Parathyroid adenoma (tissue), 2 donors: ENCODE measurements around the gene NKAIN2.
"Not testable (repeated sequence)": the region's sequence is repeated elsewhere in the genome, so short reads cannot be mapped to it uniquely, and the experiment has no call there.

Experiments
- H2AFZ ChIP-seq: fragments of 300-600 bp; sonication (generic); one replicate; pipeline ENCODE4 v1.7.0; 2017; ENCODE audit warnings: antibody characterized with exemption, mild to moderate bottlenecking
- H3K27ac ChIP-seq: fragments of 300-600 bp; sonication (generic); one replicate; pipeline ENCODE4 v1.7.0; 2017
- H3K27me3 ChIP-seq: fragments of 300-600 bp; sonication (generic); one replicate; pipeline ENCODE4 v1.7.0; 2017; ENCODE audit warnings: low read length; ENCODE audit not compliant: control insufficient read depth, insufficient read depth
- H3K36me3 ChIP-seq: fragments of 300-600 bp; sonication (generic); one replicate; pipeline ENCODE4 v1.7.0; 2017; ENCODE audit warnings: low read length; ENCODE audit not compliant: control insufficient read depth, insufficient read depth
- H3K4me1 ChIP-seq: fragments of 300-600 bp; sonication (generic); one replicate; pipeline ENCODE4 v1.7.0; 2017; ENCODE audit warnings: control low read depth
- H3K4me2 ChIP-seq: fragments of 300-600 bp; sonication (generic); one replicate; pipeline ENCODE4 v1.7.0; 2017; ENCODE audit warnings: low read length
- H3K4me3 ChIP-seq: fragments of 300-600 bp; sonication (generic); one replicate; pipeline ENCODE4 v1.7.0; 2017; ENCODE audit warnings: low read depth, low read length
- H3K79me2 ChIP-seq: fragments of 300-600 bp; sonication (generic); one replicate; pipeline ENCODE4 v1.7.0; 2017; ENCODE audit warnings: control low read depth
- H3K9ac ChIP-seq: fragments of 300-600 bp; sonication (generic); one replicate; pipeline ENCODE4 v1.7.0; 2017; ENCODE audit warnings: mild to moderate bottlenecking
- H3K9me3 ChIP-seq: fragments of 300-600 bp; sonication (generic); one replicate; pipeline ENCODE4 v1.7.0; 2017; ENCODE audit warnings: low read length; ENCODE audit not compliant: control insufficient read depth
- TF ChIP-seq, protein P1 (sequence below): fragments of 300-600 bp; sonication (generic); IDR thresholded peaks from one replicate; pipeline ENCODE4 v1.7.0; 2017; ENCODE audit warnings: antibody characterized with exemption, mild to moderate bottlenecking
- donor health status: primary hyperparathyroidism.

The NKAIN2 gene

DNA sequence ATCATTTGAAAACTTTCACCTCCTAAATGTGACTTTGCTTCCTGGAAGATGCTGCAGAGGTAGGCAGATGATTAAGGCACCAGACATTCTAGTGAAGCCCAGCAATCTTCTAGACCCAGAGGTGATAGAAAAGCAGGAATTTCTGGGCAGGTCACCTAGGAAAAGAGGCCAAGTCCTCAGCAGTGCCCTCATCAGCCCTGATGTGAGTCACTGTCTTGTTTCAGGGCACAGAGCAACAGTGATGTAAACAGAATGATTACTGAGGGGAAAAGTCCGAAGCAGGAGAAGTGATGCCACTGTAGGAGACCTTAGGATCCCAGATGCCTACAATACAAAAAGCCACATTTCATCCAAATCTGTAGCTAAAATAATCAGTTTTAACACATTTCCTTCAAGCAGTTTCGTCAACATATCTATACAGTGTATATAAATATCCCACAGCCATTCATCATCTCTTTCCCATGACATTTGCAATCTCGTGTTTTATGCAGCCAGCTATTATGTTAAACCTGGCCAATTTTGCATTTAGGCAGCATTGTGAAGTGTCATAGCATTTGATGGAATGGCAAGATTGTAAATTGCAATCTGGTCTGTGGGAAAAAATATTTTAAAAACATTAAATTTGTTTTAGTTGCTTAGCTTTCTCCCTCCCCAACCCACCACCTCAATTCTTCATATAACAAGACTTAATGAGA, 757.4 kb downstream of the NKAIN2 start:
- Histone ChIP-seq H3K27me3 (no peaks in the 10 kb centered on the region), H3K79me2 (no peaks in the 10 kb centered on the region), H3K4me1 (no peaks in the 10 kb centered on the region), H3K27ac (no peak overlapping the region), H2AFZ (no peak overlapping the region), H3K4me3 (no peak overlapping the region), H3K9ac (no peak overlapping the region), H3K36me3 (no peaks in the 10 kb centered on the region), H3K4me2 (no peak overlapping the region), H3K9me3 (no peaks in the 10 kb centered on the region)
- TF ChIP-seq, protein P1, sequence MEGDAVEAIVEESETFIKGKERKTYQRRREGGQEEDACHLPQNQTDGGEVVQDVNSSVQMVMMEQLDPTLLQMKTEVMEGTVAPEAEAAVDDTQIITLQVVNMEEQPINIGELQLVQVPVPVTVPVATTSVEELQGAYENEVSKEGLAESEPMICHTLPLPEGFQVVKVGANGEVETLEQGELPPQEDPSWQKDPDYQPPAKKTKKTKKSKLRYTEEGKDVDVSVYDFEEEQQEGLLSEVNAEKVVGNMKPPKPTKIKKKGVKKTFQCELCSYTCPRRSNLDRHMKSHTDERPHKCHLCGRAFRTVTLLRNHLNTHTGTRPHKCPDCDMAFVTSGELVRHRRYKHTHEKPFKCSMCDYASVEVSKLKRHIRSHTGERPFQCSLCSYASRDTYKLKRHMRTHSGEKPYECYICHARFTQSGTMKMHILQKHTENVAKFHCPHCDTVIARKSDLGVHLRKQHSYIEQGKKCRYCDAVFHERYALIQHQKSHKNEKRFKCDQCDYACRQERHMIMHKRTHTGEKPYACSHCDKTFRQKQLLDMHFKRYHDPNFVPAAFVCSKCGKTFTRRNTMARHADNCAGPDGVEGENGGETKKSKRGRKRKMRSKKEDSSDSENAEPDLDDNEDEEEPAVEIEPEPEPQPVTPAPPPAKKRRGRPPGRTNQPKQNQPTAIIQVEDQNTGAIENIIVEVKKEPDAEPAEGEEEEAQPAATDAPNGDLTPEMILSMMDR, result no peak

DNA sequence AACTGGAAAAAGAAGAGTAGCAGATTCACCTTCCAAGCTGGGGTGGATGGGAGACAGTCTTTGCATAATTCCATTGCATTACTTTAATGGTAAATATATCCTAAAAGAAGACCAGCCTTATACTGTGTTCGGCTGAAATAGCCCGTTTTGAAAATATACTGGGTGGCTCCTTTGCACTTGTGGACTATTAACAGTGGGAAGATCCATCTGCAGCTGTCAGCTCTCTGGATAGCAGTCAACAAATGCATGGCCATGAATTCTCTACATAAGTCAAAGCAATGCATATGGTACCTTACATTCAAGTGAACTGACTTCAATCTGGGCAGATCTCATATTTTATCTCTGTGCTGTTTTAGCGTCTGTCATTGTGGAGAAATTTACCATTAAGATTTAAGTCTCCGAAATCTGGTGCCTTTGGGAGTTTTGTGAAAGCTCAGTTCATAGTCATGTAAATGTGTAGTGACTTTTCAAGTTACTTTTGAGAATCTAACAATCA, 758.0 kb downstream of the NKAIN2 start:
- no peak overlapping the region for H3K4me3 ChIP-seq
- no peak overlapping the region for H3K27ac ChIP-seq
- H3K4me1 ChIP-seq, result no peaks in the 10 kb centered on the region
- no peak overlapping the region for H3K9ac ChIP-seq
- TF ChIP-seq, protein P1, result no peak
- H3K79me2 ChIP-seq, result no peaks in the 10 kb centered on the region
- H3K27me3 ChIP-seq, result no peaks in the 10 kb centered on the region
- H3K4me2 ChIP-seq, result no peak overlapping the region
- H3K36me3 ChIP-seq, result no peaks in the 10 kb centered on the region
- H2AFZ ChIP-seq, result no peak overlapping the region
- H3K9me3 ChIP-seq, result no peaks in the 10 kb centered on the region

DNA sequence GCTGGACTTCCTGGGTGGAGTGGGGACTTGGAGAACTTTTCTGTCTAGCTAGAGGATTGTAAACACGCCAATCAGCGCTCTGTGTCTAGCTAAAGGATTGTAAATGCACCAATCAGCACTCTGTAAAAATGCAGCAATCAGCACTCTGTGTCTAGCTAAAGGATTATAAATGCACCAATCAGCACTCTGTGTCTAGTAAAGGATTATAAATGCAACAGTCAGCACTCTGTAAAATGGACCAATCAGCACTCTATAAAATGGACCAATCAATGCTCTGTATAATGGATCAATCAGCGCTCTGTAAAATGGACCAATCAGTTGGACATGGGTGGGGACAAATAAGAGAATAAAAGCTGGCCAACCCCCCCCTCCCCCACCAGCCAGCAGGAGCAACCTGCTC, 760.5 kb downstream of the NKAIN2 start:
- H3K9ac ChIP-seq, H3K4me1 ChIP-seq, H3K27me3 ChIP-seq, H3K4me2 ChIP-seq, H2AFZ ChIP-seq, H3K79me2 ChIP-seq, H3K27ac ChIP-seq, H3K9me3 ChIP-seq, H3K36me3 ChIP-seq, H3K4me3 ChIP-seq: not testable (repeated sequence)

DNA sequence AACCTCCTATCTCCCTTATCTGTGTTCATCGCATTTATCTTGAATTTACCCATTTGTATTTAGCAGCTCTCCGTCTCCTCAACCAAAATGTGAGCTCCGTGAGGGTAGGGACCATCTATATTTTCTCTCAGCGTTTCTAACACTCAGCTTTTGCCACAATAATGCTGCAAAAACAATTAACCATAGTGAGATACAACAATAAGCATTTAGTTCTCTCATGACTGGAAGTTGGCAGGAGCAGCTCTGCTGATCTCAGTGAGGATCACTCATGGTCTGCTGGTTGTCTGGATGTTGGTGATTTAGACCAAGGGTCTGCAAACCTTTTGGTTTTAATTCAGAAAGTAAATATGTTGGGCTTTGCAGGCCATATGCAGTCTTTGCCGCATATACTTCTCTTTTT, 763.7 kb downstream of the NKAIN2 start:
- H3K27ac ChIP-seq, result no peak overlapping the region
- TF ChIP-seq, protein P1, result no peak
- H3K36me3 ChIP-seq, result no peaks in the 10 kb centered on the region
- H3K79me2 ChIP-seq, result no peaks in the 10 kb centered on the region
- H3K4me1 ChIP-seq, result no peaks in the 10 kb centered on the region
- no peaks in the 10 kb centered on the region for H3K9me3 ChIP-seq
- H3K4me3 ChIP-seq, result no peak overlapping the region
- H2AFZ ChIP-seq, result no peak overlapping the region
- H3K9ac ChIP-seq, result no peak overlapping the region
- no peaks in the 10 kb centered on the region for H3K27me3 ChIP-seq
- no peak overlapping the region for H3K4me2 ChIP-seq

DNA sequence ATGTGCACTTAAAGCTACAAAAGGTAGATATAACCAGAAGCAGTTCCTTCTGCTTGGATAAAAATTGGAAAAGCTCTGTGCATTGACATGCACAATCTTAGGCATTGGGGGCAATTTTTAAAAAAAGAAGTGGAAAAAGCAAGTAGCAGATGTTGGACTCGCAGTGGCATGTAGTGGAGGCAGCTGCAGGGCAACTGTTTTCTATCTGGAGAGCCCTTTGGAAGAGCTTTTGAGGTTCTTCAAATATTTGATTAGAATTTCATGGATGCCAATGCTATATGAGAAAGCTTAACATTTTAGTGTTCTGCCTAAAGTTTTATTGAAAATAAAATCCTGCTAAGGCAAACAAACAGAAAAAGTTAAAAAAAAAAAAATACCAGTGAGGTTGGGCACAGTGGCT, 770.3 kb downstream of the NKAIN2 start:
- Histone ChIP-seq H3K4me1 (no peaks in the 10 kb centered on the region), H3K27ac (no peak overlapping the region), H2AFZ (no peak overlapping the region), H3K79me2 (no peaks in the 10 kb centered on the region), H3K9ac (no peak overlapping the region), H3K4me2 (no peak overlapping the region), H3K4me3 (no peak overlapping the region), H3K27me3 (no peaks in the 10 kb centered on the region), H3K36me3 (no peaks in the 10 kb centered on the region), H3K9me3 (no peaks in the 10 kb centered on the region)
- TF ChIP-seq, protein P1, result no peak
